NCI-H1105 treated with DMSO at 0.1 percent for 48 hours (cell line): ENCODE measurements around the gene SF3B3.
"Not testable (repeated sequence)": the region's sequence is repeated elsewhere in the genome, so short reads cannot be mapped to it uniquely, and the experiment has no call there.

Source experiments
- DNase-seq: peaks from one replicate; lab custom pipeline; 2025; lab: John Stamatoyannopoulos, UW

SF3B3 gene

GRCh38 chr16:70511833-70512232 lies 11.8 kb upstream of the SF3B3 start:
- DNase-seq: no peak

DNA sequence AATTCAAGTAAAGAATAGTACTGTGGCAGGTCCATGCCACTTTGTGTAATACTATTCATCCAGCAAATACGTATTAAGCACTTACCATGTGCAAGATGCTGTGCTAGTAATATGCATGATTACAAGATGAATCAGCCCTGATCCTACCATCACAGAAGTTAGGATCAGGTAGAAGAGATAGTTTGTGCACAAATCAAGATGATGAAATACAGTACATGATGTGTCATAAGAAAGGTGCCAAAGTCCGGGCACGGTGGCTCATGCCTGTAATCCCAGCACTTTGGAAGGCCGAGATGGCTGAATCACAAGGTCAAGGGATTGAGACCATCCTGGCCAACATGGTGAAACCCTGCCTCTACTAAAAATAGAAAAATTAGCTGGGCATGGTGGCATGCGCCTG lies 11.2 kb upstream of the SF3B3 start:
- no peak for DNase-seq

DNA sequence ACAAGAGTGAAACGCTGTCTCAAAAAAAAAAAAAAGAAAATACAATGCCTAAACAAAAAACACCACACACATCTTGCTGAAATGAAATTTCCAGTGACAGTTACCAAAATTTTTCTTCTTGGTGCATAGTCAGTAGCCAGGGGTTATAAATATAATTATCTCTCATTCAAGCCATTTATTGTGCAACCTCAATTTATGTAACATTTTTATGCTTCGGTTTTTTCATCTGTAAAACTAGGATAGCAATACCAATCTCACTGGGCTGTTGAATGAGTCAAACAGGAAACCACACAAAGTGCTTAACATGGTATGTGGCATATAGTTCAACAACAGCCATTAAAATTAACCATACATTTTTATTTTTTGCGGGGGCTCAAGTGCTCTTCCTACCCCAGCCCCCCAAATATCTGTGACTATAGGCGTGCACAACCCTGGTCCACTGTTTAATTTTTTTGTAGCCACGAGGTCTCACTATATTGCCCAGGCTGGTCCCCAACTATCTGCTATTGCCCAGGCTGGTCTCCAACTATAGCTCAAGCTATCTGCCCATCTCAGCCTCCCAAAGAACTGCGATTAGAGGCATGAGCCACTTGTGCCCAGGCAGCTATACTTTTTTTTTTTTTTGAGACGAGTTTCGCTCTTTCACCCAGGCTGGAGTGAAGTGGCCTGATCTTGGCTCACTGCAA lies 2.9 kb upstream of the SF3B3 start:
- DNase-seq: no peak

DNA sequence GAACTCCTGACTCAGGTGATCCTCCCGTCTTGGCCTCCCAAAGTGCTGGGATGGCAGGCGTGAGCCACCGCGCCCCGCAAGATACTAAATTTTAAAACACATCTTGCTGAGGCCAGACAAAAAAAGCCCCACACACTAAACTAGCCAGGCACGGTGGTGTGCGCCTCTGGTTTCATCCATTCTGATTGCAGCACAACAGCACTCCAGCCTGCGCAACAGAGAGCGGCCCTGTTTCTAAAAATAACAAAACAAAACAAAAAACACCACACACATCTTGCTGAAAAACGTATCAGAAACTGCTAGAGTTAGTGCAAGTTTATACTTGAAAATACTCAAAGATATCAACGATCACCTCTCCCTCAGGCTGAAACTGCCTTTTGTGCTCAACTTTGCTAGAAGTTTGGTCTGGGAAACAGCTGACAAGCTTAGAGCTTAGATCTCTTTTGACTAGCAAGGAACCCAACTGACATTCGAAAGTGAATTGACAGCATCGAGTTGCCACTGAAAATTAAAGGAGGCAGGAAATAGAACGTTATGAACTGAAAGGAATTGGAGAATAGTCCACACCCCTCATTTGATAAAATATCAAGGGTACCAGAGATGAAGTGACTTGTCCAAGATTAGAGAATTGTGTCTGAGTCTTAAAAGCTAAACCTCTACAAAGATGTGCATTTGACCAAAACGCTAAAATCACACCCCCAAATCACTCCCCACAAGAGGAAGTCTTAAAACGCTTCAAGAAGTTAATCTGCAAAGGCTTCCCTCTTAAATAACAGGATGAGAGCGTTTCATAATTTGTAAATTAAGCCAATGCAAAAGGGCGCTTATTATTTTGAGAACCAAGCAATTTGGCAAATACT lies 1.2 kb upstream of the SF3B3 start:
- no peak for DNase-seq

DNA sequence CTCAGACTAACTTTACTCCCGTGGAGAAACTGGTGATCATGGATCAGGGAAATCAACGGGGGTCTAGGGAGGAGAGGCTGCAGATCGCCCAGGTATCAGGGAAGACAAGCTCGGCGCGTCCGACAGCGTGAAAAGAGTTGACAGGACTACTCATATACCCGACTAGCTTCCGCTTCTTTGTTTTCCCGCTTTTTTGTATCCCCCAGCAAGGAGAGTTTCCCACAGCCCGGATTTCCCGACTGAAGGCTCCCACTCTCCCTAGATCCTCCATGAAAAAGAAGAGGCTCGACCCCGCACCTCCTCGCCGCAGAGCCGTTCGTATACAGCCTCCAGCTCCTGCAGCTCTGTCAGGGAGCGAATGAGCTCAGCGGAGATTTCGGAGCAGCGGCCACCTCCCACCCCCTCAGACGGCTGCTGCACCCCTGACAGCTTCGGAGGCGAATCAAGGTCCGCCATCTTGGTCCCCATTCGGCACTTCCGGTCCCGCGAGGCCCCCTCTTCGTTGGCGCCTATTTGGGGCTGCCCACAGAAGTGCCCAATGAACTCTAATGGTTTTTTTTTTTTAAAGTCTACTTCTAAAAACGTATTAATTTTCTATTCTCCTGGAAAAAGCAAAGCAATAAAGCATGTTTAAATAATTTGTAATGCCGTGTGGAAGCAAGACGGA lies 407 bp upstream of the SF3B3 start, which contains the start of gene COG4:
Gene COG4 (minus strand): TSS at position 479 of the 667 bp plus-strand sequence. CDS start 11 bp downstream, at position 468.
- peak; percentile 81 for DNase-seq

DNA sequence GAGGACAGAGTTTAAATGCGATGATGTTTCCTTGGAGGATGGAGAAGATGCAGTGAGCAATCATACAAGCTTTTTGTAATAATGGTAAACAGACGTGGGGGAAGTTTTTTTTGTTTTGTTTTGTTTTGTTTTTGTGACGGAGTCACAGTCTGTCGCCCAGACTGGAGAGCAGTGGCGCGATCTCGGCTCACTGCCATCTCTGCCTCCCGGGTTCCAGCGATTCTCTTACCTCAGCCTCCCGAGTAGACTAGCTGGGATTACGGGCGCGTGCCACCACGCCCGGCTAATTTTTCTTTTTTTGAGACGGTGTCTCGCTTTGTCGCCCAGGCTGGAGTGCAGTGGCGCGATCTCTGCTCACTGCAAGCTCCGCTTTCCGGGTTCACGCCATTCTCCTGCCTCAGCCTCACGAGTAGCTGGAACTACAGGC lies 796 bp downstream of the SF3B3 start:
- not testable (repeated sequence) for DNase-seq

- no peak for DNase-seq
Observed at GRCh38 chr16:70526403-70526802, 2.8 kb downstream of the SF3B3 start.

DNA sequence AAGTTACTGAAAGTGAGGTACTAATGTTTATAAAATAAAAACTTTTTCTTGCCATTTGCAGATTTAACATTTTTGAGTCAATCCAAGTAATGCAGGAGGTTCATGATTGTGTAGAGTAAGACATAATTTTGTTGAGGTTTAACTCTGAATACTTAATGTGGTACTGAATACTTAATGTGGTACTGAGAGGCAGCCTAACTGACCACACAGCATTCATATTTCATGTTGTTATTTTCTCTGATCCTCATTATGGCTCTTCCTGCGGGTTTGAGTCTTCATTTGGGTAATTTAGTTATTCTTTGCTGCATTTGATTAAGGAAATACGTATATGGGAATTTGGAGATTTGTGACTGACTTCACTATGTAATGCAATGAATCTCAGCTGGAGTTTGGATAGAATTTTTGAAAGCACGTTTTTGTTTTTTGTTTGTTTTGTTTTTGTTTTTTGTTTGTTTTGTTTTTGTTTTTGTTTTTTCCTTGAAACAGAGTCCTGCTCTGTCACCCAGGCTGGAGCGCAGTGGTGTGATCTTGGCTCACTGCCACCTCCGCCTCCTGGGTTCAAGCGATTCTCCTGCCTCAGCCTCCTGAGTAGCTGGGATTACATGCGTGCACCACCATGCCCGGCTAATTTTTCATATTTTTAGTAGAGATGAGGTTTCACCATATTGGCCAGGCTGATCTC lies 3.8 kb downstream of the SF3B3 start:
- DNase-seq: no peak

DNA sequence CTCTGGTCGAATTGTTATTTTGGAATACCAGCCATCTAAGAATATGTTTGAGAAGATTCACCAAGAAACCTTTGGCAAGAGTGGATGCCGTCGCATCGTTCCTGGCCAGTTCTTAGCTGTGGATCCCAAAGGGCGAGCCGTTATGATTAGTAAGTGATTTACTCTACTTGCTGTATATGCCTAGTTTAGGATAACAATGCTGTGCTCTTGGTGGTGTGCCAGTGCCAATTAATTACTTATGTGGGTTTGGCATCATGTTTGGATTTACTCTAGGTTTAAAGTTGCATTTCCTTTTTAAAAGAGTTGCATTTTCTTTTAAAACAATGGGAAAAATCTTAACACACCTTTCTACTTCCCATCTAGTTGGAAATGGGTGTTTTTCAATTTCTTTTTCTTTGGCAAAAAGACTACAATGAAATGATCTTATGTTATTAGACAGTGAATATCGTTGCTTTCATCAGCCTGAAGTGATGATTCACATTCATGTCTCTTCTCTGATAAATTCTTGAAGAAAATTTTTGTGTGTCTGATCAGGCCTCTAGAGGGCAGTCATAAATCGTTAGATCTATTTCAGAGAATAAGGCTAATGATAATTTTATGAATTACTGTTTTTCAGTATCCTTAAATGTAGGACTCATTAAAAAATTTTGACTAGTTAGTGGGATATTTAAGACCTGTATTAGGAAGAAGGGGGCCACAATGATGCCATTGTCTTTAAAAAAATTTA lies 5.6 kb downstream of the SF3B3 start:
- no peak for DNase-seq

DNA sequence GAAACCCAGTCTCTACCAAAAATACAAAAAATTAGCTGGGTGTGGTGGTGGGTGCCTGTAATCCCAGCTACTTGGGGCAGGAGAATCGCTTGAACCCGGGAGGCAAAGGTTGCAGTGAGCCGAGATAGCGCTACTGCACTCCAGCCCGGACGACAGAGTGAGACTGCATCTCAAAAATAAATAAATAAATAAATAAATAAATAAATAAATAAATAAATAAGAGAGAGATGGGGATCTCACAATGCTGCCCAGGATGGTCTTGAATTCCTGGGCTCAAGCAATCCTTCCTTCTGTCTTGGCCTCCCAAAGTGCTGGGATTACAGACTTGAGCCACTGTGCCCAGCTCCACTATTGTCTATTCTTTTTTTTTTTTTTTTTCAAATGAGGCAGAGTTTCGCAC lies 6.3 kb downstream of the SF3B3 start:
- not testable (repeated sequence) for DNase-seq

DNA sequence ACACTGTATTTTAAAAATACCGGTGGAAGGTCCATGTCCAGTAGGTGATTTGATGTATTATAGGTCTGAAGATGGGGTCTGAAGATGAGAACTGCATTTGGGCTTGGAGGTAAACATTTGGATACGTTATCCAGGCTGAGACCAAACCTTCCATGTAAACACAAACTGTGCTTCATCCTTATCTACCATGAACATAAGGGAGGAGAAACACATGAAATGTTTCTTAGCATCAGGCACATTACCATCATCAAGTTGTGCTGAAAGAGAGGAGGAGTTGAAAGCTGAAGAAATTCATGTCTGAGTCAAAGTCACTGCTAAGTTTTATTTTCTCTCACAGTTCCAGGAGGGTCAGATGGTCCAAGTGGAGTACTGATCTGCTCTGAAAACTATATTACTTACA lies 11.4 kb downstream of the SF3B3 start:
- DNase-seq: no peak

- no peak for DNase-seq
Observed at GRCh38 chr16:70540994-70541393, 17.4 kb downstream of the SF3B3 start.

- DNase-seq: no peak
Observed at GRCh38 chr16:70544548-70544947, 20.9 kb downstream of the SF3B3 start.

GRCh38 chr16:70548936-70549335 lies 25.3 kb downstream of the SF3B3 start:
- DNase-seq: no peak

DNA sequence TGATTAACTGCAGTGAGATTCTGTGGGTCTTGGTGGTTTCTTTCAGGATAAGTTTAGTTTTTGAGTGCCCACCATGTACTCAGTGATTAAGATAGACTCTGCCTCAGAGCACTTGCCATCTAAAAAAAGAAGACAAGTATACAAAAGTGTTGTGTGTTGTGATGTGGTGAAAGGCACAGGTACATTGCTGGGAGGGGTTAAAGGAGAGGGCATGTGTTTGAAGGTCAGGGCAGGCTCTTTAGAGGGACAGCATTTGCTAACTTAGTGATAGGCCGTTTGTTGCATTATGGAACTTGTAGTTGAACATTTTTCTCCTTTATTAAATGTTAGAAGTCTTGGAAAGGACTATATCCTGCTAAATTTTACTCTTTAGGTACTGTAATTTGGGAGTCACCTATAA lies 26.5 kb downstream of the SF3B3 start:
- no peak for DNase-seq

DNA sequence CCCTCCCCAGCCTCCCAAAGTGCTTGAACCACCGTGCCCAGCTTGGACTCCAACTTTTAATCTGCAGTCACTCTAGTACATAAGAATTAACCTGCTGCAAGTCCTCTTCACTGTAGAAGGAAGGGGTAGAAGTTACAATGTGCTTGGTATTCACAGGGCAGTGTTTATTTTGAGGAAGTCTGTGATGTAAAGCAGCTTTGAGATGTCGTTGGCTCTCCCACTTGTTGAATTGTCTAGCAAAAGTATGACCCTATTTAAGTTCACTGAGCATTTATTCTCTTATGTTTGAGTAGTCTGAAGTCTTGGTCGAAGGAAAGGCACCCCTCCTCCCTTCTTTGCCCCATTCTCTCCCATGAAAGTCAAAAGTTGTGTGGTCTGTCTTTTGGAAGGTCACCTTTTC lies 28.2 kb downstream of the SF3B3 start:
- no peak for DNase-seq

GRCh38 chr16:70552675-70553074 lies 29.1 kb downstream of the SF3B3 start:
- DNase-seq: no peak

- no peak for DNase-seq
Observed at GRCh38 chr16:70553645-70554044, 30.0 kb downstream of the SF3B3 start.

- DNase-seq: no peak
Observed at GRCh38 chr16:70556063-70556462, 32.4 kb downstream of the SF3B3 start.

GRCh38 chr16:70561623-70562022 lies 38.0 kb downstream of the SF3B3 start:
- DNase-seq: no peak

DNA sequence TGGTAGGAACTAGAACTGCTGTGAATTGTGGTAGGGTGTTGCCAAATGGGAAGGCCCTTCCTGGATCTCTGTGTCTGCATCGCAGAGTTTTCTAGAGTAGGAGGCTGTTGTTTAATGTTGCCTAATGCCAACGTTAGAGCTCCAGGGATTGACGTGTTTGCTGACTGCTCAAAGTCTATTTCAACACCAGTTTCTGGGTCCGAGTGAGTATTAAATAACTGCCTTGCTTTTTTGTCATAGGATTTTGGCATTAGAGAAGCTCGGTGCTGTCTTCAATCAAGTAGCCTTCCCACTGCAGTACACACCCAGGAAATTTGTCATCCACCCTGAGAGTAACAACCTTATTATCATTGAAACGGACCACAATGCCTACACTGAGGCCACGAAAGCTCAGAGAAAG lies 40.0 kb downstream of the SF3B3 start:
- DNase-seq: no peak

DNA sequence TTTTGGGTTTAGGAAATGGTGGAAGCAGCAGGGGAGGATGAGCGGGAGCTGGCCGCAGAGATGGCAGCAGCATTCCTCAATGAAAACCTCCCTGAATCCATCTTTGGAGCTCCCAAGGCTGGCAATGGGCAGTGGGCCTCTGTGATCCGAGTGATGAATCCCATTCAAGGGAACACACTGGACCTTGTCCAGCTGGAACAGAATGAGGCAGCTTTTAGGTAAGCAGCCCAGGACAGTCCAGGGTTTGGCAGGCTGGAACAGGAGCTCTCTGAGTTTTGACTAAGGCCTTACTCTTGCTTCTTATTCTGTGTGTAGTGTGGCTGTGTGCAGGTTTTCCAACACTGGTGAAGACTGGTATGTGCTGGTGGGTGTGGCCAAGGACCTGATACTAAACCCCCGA lies 41.4 kb downstream of the SF3B3 start:
- DNase-seq: no peak
